ENCODE results near the gene CPE. TPM values are rescaled to one million over a fixed set of nuclear protein-coding genes. Genes with fewer than 3 reads are reported as not detected.
A peak's percentile ranks its signal among the peaks of the same experiment; 100 is the strongest.

Gene CPE
- total and polyA plus RNA-seq, 4 donors: 3.0 to 5.6 (median 4.5) TPM

DNA sequence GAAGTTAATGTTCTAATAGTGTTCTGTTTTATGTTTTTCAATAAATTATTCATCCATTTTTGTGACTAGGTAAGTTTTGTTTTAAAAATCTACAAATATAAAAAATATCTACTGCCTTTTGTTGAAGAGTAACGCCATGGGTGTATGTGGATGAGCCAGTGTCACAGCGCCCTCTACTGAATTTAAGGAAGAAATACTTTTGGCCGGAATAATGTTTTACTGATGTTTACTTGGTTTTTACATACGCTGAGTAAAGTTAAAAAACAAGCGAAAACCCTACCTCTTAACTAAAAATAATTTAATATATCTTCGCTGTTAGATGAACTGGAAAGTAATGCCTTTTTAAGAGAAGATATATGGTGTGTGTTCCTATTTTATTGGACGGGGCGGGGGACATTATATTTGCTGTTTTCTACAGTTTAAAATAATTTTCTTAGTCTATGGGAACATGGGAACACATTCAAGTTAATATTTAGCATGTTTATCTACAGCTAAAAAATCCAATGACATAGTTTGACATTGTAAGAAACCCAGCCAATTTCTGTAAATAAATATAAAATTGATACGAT lies 86.1 kb downstream of the CPE start:
- 18% methylated on average over 9 of the region's 9 CpGs for WGBS
- H3K27me3 ChIP-seq (ENCODE audit: control insufficient read depth in 4 of 4, insufficient read depth in 4 of 4, low read length in 3 of 4): no peaks in the 10 kb centered on the region
- H3K4me1 ChIP-seq (ENCODE audit: control insufficient read depth in 4 of 4, insufficient read depth in 4 of 4, low read length in 3 of 4): peaks cover 0 to 5% (median 2%) of the 10 kb centered on the region in 4 donors
- TF ChIP-seq, protein P1, sequence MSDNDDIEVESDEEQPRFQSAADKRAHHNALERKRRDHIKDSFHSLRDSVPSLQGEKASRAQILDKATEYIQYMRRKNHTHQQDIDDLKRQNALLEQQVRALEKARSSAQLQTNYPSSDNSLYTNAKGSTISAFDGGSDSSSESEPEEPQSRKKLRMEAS (IDR thresholded peaks at IDR 0.05): no peak
- TF ChIP-seq RAD21 (IDR thresholded peaks at IDR 0.05): peak; percentile 96 to 98
- TF ChIP-seq, protein P2, sequence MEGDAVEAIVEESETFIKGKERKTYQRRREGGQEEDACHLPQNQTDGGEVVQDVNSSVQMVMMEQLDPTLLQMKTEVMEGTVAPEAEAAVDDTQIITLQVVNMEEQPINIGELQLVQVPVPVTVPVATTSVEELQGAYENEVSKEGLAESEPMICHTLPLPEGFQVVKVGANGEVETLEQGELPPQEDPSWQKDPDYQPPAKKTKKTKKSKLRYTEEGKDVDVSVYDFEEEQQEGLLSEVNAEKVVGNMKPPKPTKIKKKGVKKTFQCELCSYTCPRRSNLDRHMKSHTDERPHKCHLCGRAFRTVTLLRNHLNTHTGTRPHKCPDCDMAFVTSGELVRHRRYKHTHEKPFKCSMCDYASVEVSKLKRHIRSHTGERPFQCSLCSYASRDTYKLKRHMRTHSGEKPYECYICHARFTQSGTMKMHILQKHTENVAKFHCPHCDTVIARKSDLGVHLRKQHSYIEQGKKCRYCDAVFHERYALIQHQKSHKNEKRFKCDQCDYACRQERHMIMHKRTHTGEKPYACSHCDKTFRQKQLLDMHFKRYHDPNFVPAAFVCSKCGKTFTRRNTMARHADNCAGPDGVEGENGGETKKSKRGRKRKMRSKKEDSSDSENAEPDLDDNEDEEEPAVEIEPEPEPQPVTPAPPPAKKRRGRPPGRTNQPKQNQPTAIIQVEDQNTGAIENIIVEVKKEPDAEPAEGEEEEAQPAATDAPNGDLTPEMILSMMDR (IDR thresholded peaks at IDR 0.05; ENCODE audit: low read depth, low read length, missing input control): peak; percentile 80
- TF ChIP-seq, protein P3, sequence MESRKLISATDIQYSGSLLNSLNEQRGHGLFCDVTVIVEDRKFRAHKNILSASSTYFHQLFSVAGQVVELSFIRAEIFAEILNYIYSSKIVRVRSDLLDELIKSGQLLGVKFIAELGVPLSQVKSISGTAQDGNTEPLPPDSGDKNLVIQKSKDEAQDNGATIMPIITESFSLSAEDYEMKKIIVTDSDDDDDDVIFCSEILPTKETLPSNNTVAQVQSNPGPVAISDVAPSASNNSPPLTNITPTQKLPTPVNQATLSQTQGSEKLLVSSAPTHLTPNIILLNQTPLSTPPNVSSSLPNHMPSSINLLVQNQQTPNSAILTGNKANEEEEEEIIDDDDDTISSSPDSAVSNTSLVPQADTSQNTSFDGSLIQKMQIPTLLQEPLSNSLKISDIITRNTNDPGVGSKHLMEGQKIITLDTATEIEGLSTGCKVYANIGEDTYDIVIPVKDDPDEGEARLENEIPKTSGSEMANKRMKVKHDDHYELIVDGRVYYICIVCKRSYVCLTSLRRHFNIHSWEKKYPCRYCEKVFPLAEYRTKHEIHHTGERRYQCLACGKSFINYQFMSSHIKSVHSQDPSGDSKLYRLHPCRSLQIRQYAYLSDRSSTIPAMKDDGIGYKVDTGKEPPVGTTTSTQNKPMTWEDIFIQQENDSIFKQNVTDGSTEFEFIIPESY (IDR thresholded peaks at IDR 0.05): no peak
- TF ChIP-seq GABPA (IDR thresholded peaks at IDR 0.05 in 1 of 2, conservative IDR thresholded peaks at IDR 0.05 in 1 of 2): no peak
- TF ChIP-seq YY1 (IDR thresholded peaks at IDR 0.05): no peak
- no peak for TF ChIP-seq HNF4A (conservative IDR thresholded peaks at IDR 0.05)
- TF ChIP-seq FOXA2 (IDR thresholded peaks at IDR 0.05): no peak
- H3K9ac ChIP-seq (ENCODE audit: low read depth in 1 of 2, low read length in 2 of 2): no peak overlapping the region
- H3K9me3 ChIP-seq (ENCODE audit: control insufficient read depth in 4 of 4, low read length in 3 of 4): no peaks in the 10 kb centered on the region
- no peaks in the 10 kb centered on the region for H3K36me3 ChIP-seq (ENCODE audit: control insufficient read depth in 4 of 4, insufficient read depth in 3 of 4, low read depth in 1 of 4, low read length in 3 of 4)
- no peak overlapping the region for H3K27ac ChIP-seq (ENCODE audit: low read depth in 1 of 2, low read length in 2 of 2)
- DNase-seq (ENCODE audit: low spot score): no peak
- H3K4me3 ChIP-seq (ENCODE audit: low read depth in 1 of 3, low read length in 3 of 3): no peak overlapping the region

DNA sequence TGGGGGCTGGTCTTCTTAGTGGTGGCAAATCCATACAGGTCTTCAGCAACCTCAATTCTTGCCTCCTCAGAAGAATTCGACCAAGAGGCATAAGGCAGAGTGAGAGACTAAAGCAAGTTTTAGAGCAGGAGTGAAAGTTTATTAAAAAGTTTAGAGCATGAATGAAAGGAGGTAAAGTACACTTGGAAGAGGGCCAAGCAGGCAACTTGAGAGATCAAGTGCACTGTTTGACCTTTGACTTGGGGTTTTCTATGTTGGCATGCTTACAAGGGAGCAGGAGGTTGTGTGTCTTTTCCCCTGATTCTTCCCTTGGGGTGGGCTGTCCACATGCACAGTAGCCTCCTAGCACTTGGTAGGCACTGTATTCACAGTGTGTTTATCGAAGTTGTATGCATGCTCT lies 91.2 kb downstream of the CPE start:
- TF ChIP-seq HNF4G (IDR thresholded peaks at IDR 0.05): no peak
- no peak for TF ChIP-seq FOXA2 (IDR thresholded peaks at IDR 0.05)
- TF ChIP-seq EGR1 (IDR thresholded peaks at IDR 0.05; ENCODE audit: low read depth in 2 of 2): no peak
- WGBS: 57% methylated on average over 2 of the region's 2 CpGs
- Histone ChIP-seq H3K4me3 (ENCODE audit: low read depth in 1 of 3, low read length in 3 of 3) (no peak overlapping the region), H3K36me3 (ENCODE audit: control insufficient read depth in 4 of 4, insufficient read depth in 3 of 4, low read depth in 1 of 4, low read length in 3 of 4) (no peaks in the 10 kb centered on the region), H3K27me3 (ENCODE audit: control insufficient read depth in 4 of 4, insufficient read depth in 4 of 4, low read length in 3 of 4) (no peaks in the 10 kb centered on the region), H3K9me3 (ENCODE audit: control insufficient read depth in 4 of 4, low read length in 3 of 4) (no peaks in the 10 kb centered on the region), H3K4me1 (ENCODE audit: control insufficient read depth in 4 of 4, insufficient read depth in 4 of 4, low read length in 3 of 4) (peaks cover 0 to 7% (median 2%) of the 10 kb centered on the region in 4 donors), H3K27ac (ENCODE audit: low read depth in 1 of 2, low read length in 2 of 2) (no peak overlapping the region), H3K9ac (ENCODE audit: low read depth in 1 of 2, low read length in 2 of 2) (no peak overlapping the region)
- DNase-seq (ENCODE audit: low spot score): no peak

DNA sequence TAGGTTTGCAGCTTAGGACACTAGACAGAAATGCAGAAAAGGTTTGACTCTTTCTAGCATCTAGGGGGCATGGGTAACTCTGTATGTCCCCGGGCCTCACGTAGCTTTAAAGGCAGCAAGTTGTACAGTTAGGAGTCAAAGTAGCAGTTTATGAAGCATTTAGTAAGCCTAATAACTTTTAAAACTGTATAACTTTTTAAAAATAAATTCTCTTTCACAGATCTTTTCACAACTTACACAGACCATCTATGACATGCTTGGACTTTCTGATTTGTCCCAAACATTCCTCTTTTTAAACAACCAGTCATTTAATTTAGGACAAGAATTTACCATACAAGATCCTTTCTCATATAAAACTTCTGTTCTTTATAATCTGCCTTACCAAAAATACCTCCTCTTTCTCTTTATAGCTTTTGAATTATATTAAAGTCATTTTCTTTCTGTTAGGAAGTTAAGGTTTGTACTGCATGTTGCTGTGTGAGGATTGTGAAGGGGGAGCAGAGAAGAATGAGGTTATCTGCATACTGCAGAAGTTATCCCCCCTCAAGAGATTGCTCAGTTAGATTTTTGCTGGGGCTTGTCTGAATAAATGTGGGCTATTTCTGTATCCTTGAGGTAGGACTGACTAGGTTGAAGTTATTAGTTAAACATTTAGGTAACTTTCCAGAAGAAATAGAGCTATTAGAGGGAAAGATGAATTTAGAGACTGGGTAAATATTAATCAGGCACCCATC lies 94.3 kb downstream of the CPE start:
- peaks cover 0 to 7% (median 2%) of the 10 kb centered on the region in 4 donors for H3K4me1 ChIP-seq (ENCODE audit: control insufficient read depth in 4 of 4, insufficient read depth in 4 of 4, low read length in 3 of 4)
- no peak overlapping the region for H3K27ac ChIP-seq (ENCODE audit: low read depth in 1 of 2, low read length in 2 of 2)
- H3K27me3 ChIP-seq (ENCODE audit: control insufficient read depth in 4 of 4, insufficient read depth in 4 of 4, low read length in 3 of 4): no peaks in the 10 kb centered on the region
- no peak overlapping the region for H3K9ac ChIP-seq (ENCODE audit: low read depth in 1 of 2, low read length in 2 of 2)
- H3K4me3 ChIP-seq (ENCODE audit: low read depth in 1 of 3, low read length in 3 of 3): no peak overlapping the region
- 64% methylated on average over 2 of the region's 2 CpGs for WGBS
- H3K36me3 ChIP-seq (ENCODE audit: control insufficient read depth in 4 of 4, insufficient read depth in 3 of 4, low read depth in 1 of 4, low read length in 3 of 4): no peaks in the 10 kb centered on the region
- DNase-seq (ENCODE audit: low spot score): no peak
- no peaks in the 10 kb centered on the region for H3K9me3 ChIP-seq (ENCODE audit: control insufficient read depth in 4 of 4, low read length in 3 of 4)
- TF ChIP-seq, protein P4, sequence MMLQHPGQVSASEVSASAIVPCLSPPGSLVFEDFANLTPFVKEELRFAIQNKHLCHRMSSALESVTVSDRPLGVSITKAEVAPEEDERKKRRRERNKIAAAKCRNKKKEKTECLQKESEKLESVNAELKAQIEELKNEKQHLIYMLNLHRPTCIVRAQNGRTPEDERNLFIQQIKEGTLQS (IDR thresholded peaks at IDR 0.05): no peak
- TF ChIP-seq TAF1 (conservative IDR thresholded peaks at IDR 0.05): no peak
- no peak for TF ChIP-seq NR2F2 (IDR thresholded peaks at IDR 0.05)
- TF ChIP-seq, protein P5, sequence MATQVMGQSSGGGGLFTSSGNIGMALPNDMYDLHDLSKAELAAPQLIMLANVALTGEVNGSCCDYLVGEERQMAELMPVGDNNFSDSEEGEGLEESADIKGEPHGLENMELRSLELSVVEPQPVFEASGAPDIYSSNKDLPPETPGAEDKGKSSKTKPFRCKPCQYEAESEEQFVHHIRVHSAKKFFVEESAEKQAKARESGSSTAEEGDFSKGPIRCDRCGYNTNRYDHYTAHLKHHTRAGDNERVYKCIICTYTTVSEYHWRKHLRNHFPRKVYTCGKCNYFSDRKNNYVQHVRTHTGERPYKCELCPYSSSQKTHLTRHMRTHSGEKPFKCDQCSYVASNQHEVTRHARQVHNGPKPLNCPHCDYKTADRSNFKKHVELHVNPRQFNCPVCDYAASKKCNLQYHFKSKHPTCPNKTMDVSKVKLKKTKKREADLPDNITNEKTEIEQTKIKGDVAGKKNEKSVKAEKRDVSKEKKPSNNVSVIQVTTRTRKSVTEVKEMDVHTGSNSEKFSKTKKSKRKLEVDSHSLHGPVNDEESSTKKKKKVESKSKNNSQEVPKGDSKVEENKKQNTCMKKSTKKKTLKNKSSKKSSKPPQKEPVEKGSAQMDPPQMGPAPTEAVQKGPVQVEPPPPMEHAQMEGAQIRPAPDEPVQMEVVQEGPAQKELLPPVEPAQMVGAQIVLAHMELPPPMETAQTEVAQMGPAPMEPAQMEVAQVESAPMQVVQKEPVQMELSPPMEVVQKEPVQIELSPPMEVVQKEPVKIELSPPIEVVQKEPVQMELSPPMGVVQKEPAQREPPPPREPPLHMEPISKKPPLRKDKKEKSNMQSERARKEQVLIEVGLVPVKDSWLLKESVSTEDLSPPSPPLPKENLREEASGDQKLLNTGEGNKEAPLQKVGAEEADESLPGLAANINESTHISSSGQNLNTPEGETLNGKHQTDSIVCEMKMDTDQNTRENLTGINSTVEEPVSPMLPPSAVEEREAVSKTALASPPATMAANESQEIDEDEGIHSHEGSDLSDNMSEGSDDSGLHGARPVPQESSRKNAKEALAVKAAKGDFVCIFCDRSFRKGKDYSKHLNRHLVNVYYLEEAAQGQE (IDR thresholded peaks at IDR 0.05): no peak
- TF ChIP-seq SP1 (IDR thresholded peaks at IDR 0.05): no peak
- TF ChIP-seq, protein P3 (IDR thresholded peaks at IDR 0.05): no peak
- no peak for TF ChIP-seq EGR1 (IDR thresholded peaks at IDR 0.05; ENCODE audit: low read depth in 2 of 2)
- no peak for TF ChIP-seq JUND (IDR thresholded peaks at IDR 0.05)
- TF ChIP-seq FOXA2 (IDR thresholded peaks at IDR 0.05): no peak
- no peak for TF ChIP-seq YY1 (IDR thresholded peaks at IDR 0.05)
- TF ChIP-seq HNF4G (IDR thresholded peaks at IDR 0.05): no peak
- no peak for TF ChIP-seq FOXA1 (IDR thresholded peaks at IDR 0.05)
